ENCODE data around the gene SLC6A20. TPM values are rescaled to one million over a fixed set of nuclear protein-coding genes. Genes with fewer than 3 reads are reported as not detected.

The SLC6A20 gene
- total and polyA plus RNA-seq, 2 of the 13 experiments (the other 11 are each of a cell fraction or from before 2014, with no cell fraction given): not detected

GRCh38 chr3:45790596-45790995, 5.7 kb downstream of the SLC6A20 start:
- no peak overlapping the region for H3K4me2 ChIP-seq (ENCODE audit: low read depth, low read length)
- CTCF ChIA-PET (ENCODE audit: low intra/inter-chr PET ratio, low total read pairs): no interaction called here
- no peaks in the 10 kb centered on the region for H3K36me3 ChIP-seq (replicated peaks in 1 of 2; ENCODE audit: control insufficient read depth in 1 of 2, insufficient read depth in 2 of 2, low read length in 2 of 2)
- no peaks in the 10 kb centered on the region for H3K79me2 ChIP-seq (ENCODE audit: insufficient read depth, low read length)
- no peaks in the 10 kb centered on the region for H3K4me1 ChIP-seq (ENCODE audit: insufficient read depth, low read length)
- POLR2A ChIA-PET: no interaction called here
- no peak for DNase-seq (ENCODE audit: low spot score)
- no peak overlapping the region for H3K27ac ChIP-seq (ENCODE audit: extremely low read length, insufficient read depth, low read length)
- no TSS peak for BruUV-seq (replicated peaks)
- no peak overlapping the region for H3K9ac ChIP-seq (ENCODE audit: insufficient read depth, low read depth, low read length)
- TF ChIP-seq PBX2 (CRISPR knock-in tag; IDR thresholded peaks at IDR 0.05) (no peak), FIP1L1 (IDR thresholded peaks at IDR 0.05; ENCODE audit: borderline replicate concordance, insufficient read depth, low read depth, low read length) (no peak), ELF4 (CRISPR knock-in tag; IDR thresholded peaks at IDR 0.05; ENCODE audit: borderline replicate concordance) (no peak), ZNF720 (CRISPR knock-in tag; IDR thresholded peaks at IDR 0.05) (no peak), SMARCE1 (IDR thresholded peaks at IDR 0.05; ENCODE audit: borderline replicate concordance) (no peak), ZNF343 (CRISPR knock-in tag; IDR thresholded peaks at IDR 0.05) (no peak), ZMYM3 (CRISPR knock-in tag; IDR thresholded peaks at IDR 0.05) (no peak), ZNF672 (CRISPR knock-in tag; IDR thresholded peaks at IDR 0.05) (no peak), REPIN1 (CRISPR knock-in tag; IDR thresholded peaks at IDR 0.05; ENCODE audit: borderline replicate concordance, low read depth) (no peak), ZNF574 (CRISPR knock-in tag; IDR thresholded peaks at IDR 0.05) (no peak), GTF2F1 (IDR thresholded peaks at IDR 0.05; ENCODE audit: low read length) (no peak), GATA4 (IDR thresholded peaks at IDR 0.05; ENCODE audit: borderline replicate concordance, low read depth) (no peak), ZNF75D (CRISPR knock-in tag; IDR thresholded peaks at IDR 0.05; ENCODE audit: borderline replicate concordance) (no peak), ZNF7 (CRISPR knock-in tag; IDR thresholded peaks at IDR 0.05) (no peak)
- WGBS (ENCODE audit: low lambda C conversion rate): 0% methylated on average over 2 of the region's 2 CpGs
- in situ Hi-C loops (cut with HindIII; ENCODE audit: extremely low pct_ligation_motif_present, low pct_unique_long_range_greater_than_20kb) (no loop called here), intact Hi-C loops (cut with micrococcal nuclease; ENCODE audit: unreplicated experiment) (no loop called here)
- peaks cover 0 to 50% of the 10 kb centered on the region in 2 experiments; a peak in 3 of 5 replicates for H3K27me3 ChIP-seq (ENCODE audit: control insufficient read depth in 1 of 2, insufficient read depth in 2 of 2, low read length in 2 of 2)
- ATAC-seq: no peak
- H3K4me3 ChIP-seq (replicated peaks in 1 of 3; ENCODE audit: insufficient read depth in 1 of 3, low read depth in 2 of 3, low read length in 3 of 3): no peak overlapping the region
- FAIRE-seq: no peak
- H4K20me1 ChIP-seq (ENCODE audit: insufficient read depth, low read length): no peaks in the 10 kb centered on the region
- H2AFZ ChIP-seq (ENCODE audit: low read length): no peak overlapping the region
- no peaks in the 10 kb centered on the region for H3K9me3 ChIP-seq (ENCODE audit: low read length)
